T-cell (primary cell): ENCODE results near the gene SUFU. TPM values are rescaled to one million over a fixed set of nuclear protein-coding genes. Genes with fewer than 3 reads are reported as not detected.
A peak's percentile ranks its signal among the peaks of the same experiment; 100 is the strongest.

Experiments used
- ATAC-seq, 4 experiments: fragments of 200-7000 bp in 3 of 4; fragments of 150-1000 bp in 1 of 4; cut with Tn5 transposase; replicated peaks in 1 of 4; 1 replicate in 3 of 4; 2 replicates in 1 of 4; pipeline ENCODE4 v1.10.0; 2021; ENCODE audit warnings: moderate library complexity in 3 of 4, mild to moderate bottlenecking in 2 of 4, moderate number of reproducible peaks in 1 of 4
- CTCF ChIA-PET, 2 donors: fragments of 300-600 bp; sonication (Branson Sonifier 250); formaldehyde crosslinking; loops; one replicate each; lab custom pipeline; 2022; ENCODE audit warnings: antibody characterized with exemption in 2 of 2; lab: Charles Lee
- POLR2A ChIA-PET, 2 donors: fragments of 300-600 bp; sonication (Branson Sonifier 250); formaldehyde crosslinking; loops; one replicate each; lab custom pipeline; 2022; ENCODE audit warnings: antibody characterized with exemption in 2 of 2; lab: Charles Lee
- DNase-seq, 35 experiments: peaks; one replicate each; pipeline versions ENCODE4 v3.0.0 to v3.0.0-alpha.2; 2013 to 2023
- H3K27ac ChIP-seq: one replicate; pipeline ENCODE4 v1.5.1; 2013; ENCODE audit warnings: low read length
- H3K27me3 ChIP-seq, 2 experiments: replicated peaks in 1 of 2; 1 replicate in 1 of 2; 2 replicates in 1 of 2; pipeline versions ENCODE4 v1.6.1 to v1.7.0; 2013; ENCODE audit warnings: low read length in 1 of 2, mixed read lengths in 1 of 2; ENCODE audit not compliant: control insufficient read depth in 2 of 2, insufficient read depth in 2 of 2; ENCODE audit errors: extremely low read depth in 1 of 2
- H3K36me3 ChIP-seq, 2 donors: 1 replicate in 1 of 2; 2 replicates in 1 of 2; pipeline versions ENCODE4 v1.6.1 to v1.7.0; 2013; ENCODE audit warnings: low read length in 1 of 2; ENCODE audit not compliant: control insufficient read depth in 2 of 2, insufficient read depth in 1 of 2; ENCODE audit errors: extremely low read depth in 1 of 2
- H3K4me1 ChIP-seq, 2 experiments: 1 replicate in 1 of 2; 2 replicates in 1 of 2; pipeline versions ENCODE4 v1.6.1 to v1.7.0; 2013; ENCODE audit warnings: low read length in 2 of 2, mixed read lengths in 1 of 2; ENCODE audit not compliant: insufficient read depth in 2 of 2, control insufficient read depth in 1 of 2; ENCODE audit errors: extremely low read depth in 1 of 2
- H3K4me3 ChIP-seq, 2 donors: 1 replicate in 1 of 2; 2 replicates in 1 of 2; pipeline versions ENCODE4 v1.5.1 to v1.7.0; 2013; ENCODE audit warnings: mild to moderate bottlenecking in 2 of 2, low read length in 1 of 2, moderate library complexity in 1 of 2; ENCODE audit not compliant: control insufficient read depth in 1 of 2; ENCODE audit errors: extremely low read depth in 1 of 2
- H3K9me3 ChIP-seq: 2 replicates; pipeline ENCODE4 v1.7.0; 2013
- H3K27ac Mint-ChIP-seq, 2 donors: one replicate each; pipeline ENCODE4 v1.8.0; 2020 to 2021; ENCODE audit warnings: mild to moderate bottlenecking in 2 of 2, mixed read lengths in 2 of 2
- H3K27me3 Mint-ChIP-seq, 2 donors: one replicate each; pipeline ENCODE4 v1.8.0; 2021 to 2022; ENCODE audit warnings: mixed read lengths in 2 of 2
- H3K36me3 Mint-ChIP-seq: one replicate; pipeline ENCODE4 v1.8.0; 2021; ENCODE audit warnings: mixed read lengths
- H3K4me1 Mint-ChIP-seq, 3 donors: one replicate each; pipeline ENCODE4 v1.8.0; 2020 to 2022; ENCODE audit warnings: mixed read lengths in 3 of 3, mild to moderate bottlenecking in 1 of 3
- H3K4me3 Mint-ChIP-seq, 3 donors: one replicate each; pipeline ENCODE4 v1.8.0; 2020 to 2022; ENCODE audit warnings: mild to moderate bottlenecking in 3 of 3, mixed read lengths in 3 of 3, moderate library complexity in 3 of 3
- H3K9me3 Mint-ChIP-seq, 3 donors: one replicate each; pipeline ENCODE4 v1.8.0; 2020 to 2022; ENCODE audit warnings: mixed read lengths in 3 of 3
- WGBS: methylation state at CpG from one replicate; pipeline ENCODE4 v1.1.5; 2013; ENCODE audit warnings: missing lambda C conversion rate; ENCODE audit not compliant: insufficient coverage; 5-methylcytosine and 5-hydroxymethylcytosine counted together
- total RNA-seq, 35 experiments: library from RNA in 6 of 35; stranded (reverse) in 6 of 35; fragments of 120-200 nt in 1 of 35; gene quantifications; one replicate each; pipeline versions ENCODE4 v1.2.1 to v1.2.4 and lab custom pipeline; 2013 to 2026

Gene SUFU
- total RNA-seq, 5 donors from 2014 or later (not counting 1 experiment from before 2014, with no cell fraction given): 13.2 to 16.4 (median 15.4) TPM

DNA sequence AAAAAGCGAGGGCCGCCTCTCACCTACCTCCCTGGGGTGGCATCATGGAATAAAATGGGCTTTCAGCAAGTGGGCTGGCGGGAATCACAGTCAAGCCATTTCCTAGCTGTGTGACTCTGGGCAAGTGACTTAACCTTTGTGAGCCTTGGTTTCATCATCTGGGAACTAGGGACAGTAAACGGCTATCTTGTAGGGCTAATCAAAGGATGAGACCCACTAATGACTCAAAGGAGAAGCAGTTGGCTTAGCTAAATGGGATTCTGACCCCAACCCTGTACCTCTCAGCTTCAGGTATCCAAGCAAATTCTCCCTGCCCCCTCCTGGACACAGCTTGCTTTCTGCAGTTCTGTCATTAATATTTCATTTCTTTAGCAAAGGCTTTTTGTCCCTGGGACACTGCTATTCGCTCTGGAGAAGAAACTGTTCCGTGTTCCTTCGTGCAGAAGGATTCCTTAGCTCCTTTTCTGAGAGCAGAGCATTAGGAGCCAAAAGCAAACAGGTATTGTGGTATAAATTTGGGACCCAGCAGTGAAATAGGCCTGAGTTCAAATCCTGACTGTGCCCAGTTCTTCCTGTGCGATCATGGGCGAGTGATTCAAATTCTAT is 166.4 kb downstream of the SUFU start:
- H3K36me3 Mint-ChIP-seq: no peaks in the 10 kb centered on the region
- ChIA-PET POLR2A (interaction anchor here in 1 of 2 donors (0.9 kb wide), 1 partner anchor 25 kb away, joined by 12 read pairs; no protein-coding TSS in a partner anchor), CTCF (interaction anchor here (0.7 to 1.5 kb wide), 5 partner anchors 9 to 43 kb away, joined by 3 to 4 read pairs (median 3); no protein-coding TSS in a partner anchor)
- no peaks in the 10 kb centered on the region for H3K27me3 Mint-ChIP-seq
- Histone ChIP-seq H3K4me1 (peaks cover 18 to 53% of the 10 kb centered on the region in 2 experiments), H3K27ac (no peak overlapping the region), H3K4me3 (no peak overlapping the region), H3K9me3 (no peaks in the 10 kb centered on the region), H3K36me3 (no peaks in the 10 kb centered on the region), H3K27me3 (no peaks in the 10 kb centered on the region)
- H3K9me3 Mint-ChIP-seq: no peaks in the 10 kb centered on the region
- H3K27ac Mint-ChIP-seq: peak overlapping the region; percentile 31 to 77
- ATAC-seq (no peak), DNase-seq (no peak)
- 88% methylated on average over 6 of the region's 9 CpGs for WGBS
- peaks cover 30 to 50% (median 48%) of the 10 kb centered on the region in 3 donors for H3K4me1 Mint-ChIP-seq
- no peak overlapping the region for H3K4me3 Mint-ChIP-seq

DNA sequence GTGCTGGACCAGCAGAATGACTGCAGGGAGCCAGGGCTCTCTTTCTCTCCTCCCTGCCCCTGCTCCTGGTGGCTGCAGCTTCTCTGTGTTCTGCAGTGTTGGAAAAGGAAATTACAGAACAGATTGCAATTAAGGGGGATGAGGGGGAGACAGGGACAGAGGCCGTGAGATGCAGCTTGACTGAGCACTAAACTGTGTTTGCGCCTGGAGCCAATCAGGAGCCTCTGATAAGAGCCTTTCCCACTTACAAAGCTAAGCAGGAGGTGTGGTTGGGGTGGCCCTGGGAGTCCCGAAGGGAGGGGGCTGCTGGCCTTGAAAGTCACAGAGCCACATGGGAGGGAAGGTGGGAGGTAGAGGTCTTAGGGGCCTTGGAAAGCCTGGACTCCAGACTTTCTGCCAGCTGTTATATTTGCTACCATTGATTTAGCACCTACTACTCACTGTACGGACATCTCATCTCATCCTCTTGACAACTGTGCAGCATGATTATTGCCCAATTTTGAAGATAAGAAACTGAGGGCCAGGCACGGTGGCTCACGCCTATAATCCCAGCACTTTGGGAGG is 167.2 kb downstream of the SUFU start:
- no peak overlapping the region for H3K4me3 Mint-ChIP-seq
- no peaks in the 10 kb centered on the region for H3K27me3 Mint-ChIP-seq
- H3K9me3 Mint-ChIP-seq: no peaks in the 10 kb centered on the region
- Histone ChIP-seq H3K27me3 (no peaks in the 10 kb centered on the region), H3K27ac (no peak overlapping the region), H3K9me3 (no peaks in the 10 kb centered on the region), H3K36me3 (no peaks in the 10 kb centered on the region), H3K4me3 (no peak overlapping the region), H3K4me1 (peaks cover 26 to 61% of the 10 kb centered on the region in 2 experiments)
- peaks cover 37 to 58% (median 56%) of the 10 kb centered on the region in 3 donors for H3K4me1 Mint-ChIP-seq
- DNase-seq (no peak), ATAC-seq (no peak)
- CTCF ChIA-PET: interaction anchor here in 1 of 2 donors (0.7 kb wide), 1 partner anchor 57 kb away, joined by 3 read pairs; no protein-coding TSS in a partner anchor
- H3K27ac Mint-ChIP-seq: peak overlapping the region in 1 of 2 donors; percentile 16
- POLR2A ChIA-PET: no interaction called here
- no peaks in the 10 kb centered on the region for H3K36me3 Mint-ChIP-seq
- WGBS: 80% methylated on average over 4 of the region's 6 CpGs

DNA sequence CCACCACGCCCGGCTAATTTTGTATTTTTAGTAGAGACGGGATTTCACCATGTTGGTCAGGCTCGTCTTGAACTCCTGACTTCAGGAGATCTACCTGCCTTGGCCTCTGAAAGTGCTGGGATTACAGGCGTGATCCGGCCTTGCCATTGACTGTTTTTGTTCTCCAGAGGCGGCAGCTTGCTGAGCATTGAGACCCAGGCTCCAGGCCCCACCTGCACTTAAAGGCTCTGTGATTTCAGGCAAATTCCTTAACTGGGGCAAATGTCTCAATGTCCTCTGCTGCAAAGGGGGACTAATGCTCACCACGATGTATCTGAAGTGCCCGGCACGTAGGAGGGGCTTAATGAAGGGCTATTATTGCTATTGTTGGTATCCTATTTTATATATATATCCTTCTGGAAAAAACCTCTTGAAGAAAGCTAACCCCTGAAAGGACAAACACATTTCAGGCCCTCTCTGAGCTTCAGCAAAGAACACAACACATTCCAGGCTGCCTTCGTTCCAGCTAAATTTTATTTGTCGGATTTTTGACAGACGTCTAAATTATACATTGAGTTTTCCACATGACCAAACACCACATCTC is 169.6 kb downstream of the SUFU start:
- peaks cover 40 to 67% (median 64%) of the 10 kb centered on the region in 3 donors for H3K4me1 Mint-ChIP-seq
- no peaks in the 10 kb centered on the region for H3K36me3 ChIP-seq
- peaks cover 33 to 61% of the 10 kb centered on the region in 2 experiments for H3K4me1 ChIP-seq
- H3K4me3 Mint-ChIP-seq: peak overlapping the region; percentile 72 to 78 (median 74)
- peak overlapping the region; percentile 67 for H3K27ac ChIP-seq
- H3K9me3 Mint-ChIP-seq: no peaks in the 10 kb centered on the region
- peak overlapping the region; percentile 90 to 96 for H3K27ac Mint-ChIP-seq
- H3K4me3 ChIP-seq: peak overlapping the region in 1 of 2 donors; percentile 48
- no peaks in the 10 kb centered on the region for H3K27me3 ChIP-seq
- no peaks in the 10 kb centered on the region for H3K27me3 Mint-ChIP-seq
- ATAC-seq: no peak
- no peak for DNase-seq
- no peaks in the 10 kb centered on the region for H3K9me3 ChIP-seq
- CTCF ChIA-PET: interaction anchor here in 1 of 2 donors (1.0 to 1.4 kb wide), 5 partner anchors 28 to 171 kb away, joined by 3 to 5 read pairs (median 4); partner anchors contain the start of genes ACTR1A and WBP1L
- POLR2A ChIA-PET: interaction anchor here (0.7 to 1.0 kb wide), 3 partner anchors 28 to 54 kb away, joined by 3 read pairs; partner anchors contain the start of gene ARL3 (in 1 of the 2)
- H3K36me3 Mint-ChIP-seq: no peaks in the 10 kb centered on the region
- 98% methylated on average over 7 of the region's 13 CpGs for WGBS

DNA sequence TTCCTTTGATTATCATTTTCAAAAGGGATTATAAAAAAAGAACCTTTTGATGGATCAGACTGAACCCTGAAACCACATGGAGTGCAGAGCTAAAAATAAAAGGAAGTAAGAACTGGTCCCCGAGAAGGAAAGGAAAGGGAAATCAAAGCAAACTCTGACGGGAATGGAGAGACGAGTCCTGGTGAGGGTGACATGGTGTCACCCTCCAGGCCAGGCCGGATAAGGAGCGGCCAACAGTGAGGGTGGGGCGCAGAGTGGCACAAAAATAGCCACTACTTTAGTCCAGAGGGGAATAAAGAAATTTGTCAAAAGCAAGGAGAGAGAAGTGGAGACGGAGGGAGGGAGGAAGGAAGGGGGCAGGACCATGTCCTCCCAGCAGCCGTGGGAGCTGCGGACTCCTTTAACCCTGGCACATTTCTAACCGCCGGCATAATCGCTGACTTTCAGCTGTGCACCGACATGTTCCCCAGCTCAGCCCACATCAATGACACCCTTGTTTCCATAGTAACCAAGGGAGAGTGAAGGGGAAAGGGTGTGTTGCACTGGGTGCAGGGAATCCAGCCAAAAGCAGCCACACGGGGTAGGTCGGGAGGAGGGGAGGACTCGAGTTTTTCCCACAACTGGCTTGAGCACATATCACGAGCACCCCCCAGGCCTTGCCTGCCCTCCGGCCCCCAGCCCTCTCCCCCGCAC is 170.2 kb downstream of the SUFU start:
- Mint-ChIP-seq H3K4me3 (peak overlapping the region; percentile 72 to 78 (median 74)), H3K9me3 (no peaks in the 10 kb centered on the region), H3K4me1 (peaks cover 42 to 65% (median 62%) of the 10 kb centered on the region in 3 donors), H3K27ac (peak overlapping the region; percentile 90 to 96), H3K27me3 (no peaks in the 10 kb centered on the region), H3K36me3 (no peaks in the 10 kb centered on the region)
- CTCF ChIA-PET: interaction anchor here (0.5 to 1.7 kb wide), 7 partner anchors 10 to 171 kb away, joined by 3 to 10 read pairs (median 4); partner anchors contain the start of genes ACTR1A (in 1 of the 2) and WBP1L (in 1 of the 2)
- POLR2A ChIA-PET: interaction anchor here (0.6 to 1.0 kb wide), 4 partner anchors 10 to 40 kb away, joined by 3 to 8 read pairs (median 4); partner anchors contain the start of gene ARL3 (in 1 of the 2)
- ATAC-seq (peak; percentile 90 to 95 (median 93)), DNase-seq (peak; percentile 44 to 90 (median 69))
- Histone ChIP-seq H3K4me1 (peaks cover 30 to 55% of the 10 kb centered on the region in 2 experiments), H3K27me3 (no peaks in the 10 kb centered on the region), H3K9me3 (no peaks in the 10 kb centered on the region), H3K36me3 (no peaks in the 10 kb centered on the region), H3K27ac (peak overlapping the region; percentile 67), H3K4me3 (peak overlapping the region; percentile 35 to 48)
- 4% methylated on average over 11 of the region's 19 CpGs for WGBS

DNA sequence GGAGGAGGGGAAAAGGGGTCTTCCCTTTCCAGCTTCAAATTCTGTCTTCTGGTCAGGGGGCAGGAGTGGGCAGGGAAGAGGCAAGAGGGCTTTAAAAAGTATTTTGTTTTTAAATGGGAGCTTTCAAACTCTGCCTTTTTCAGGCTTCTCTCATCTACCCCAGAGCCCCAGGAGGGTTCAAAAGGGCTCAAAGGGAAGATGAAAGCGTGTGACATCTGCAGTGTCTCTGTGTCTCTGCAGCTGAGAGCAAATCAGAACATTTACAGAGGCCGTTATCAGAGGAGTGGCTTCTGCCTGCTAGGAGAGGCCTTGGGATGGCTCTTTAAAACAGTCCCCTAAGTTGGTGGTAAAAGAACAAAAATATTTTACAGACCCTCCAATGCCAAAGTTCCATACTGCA is 170.8 kb downstream of the SUFU start:
- peak overlapping the region; percentile 35 to 48 for H3K4me3 ChIP-seq
- peaks cover 30 to 49% of the 10 kb centered on the region in 2 experiments for H3K4me1 ChIP-seq
- H3K9me3 ChIP-seq: no peaks in the 10 kb centered on the region
- ATAC-seq (peak; percentile 63 to 74 (median 69)), DNase-seq (peak in 4 of 35 experiments; percentile 21 to 60 (median 26))
- H3K4me3 Mint-ChIP-seq: peak overlapping the region; percentile 72 to 78 (median 74)
- H3K9me3 Mint-ChIP-seq: no peaks in the 10 kb centered on the region
- H3K27me3 Mint-ChIP-seq: no peaks in the 10 kb centered on the region
- peaks cover 42 to 62% (median 56%) of the 10 kb centered on the region in 3 donors for H3K4me1 Mint-ChIP-seq
- CTCF ChIA-PET: interaction anchor here (0.5 to 1.7 kb wide), 5 partner anchors 10 to 172 kb away, joined by 4 to 10 read pairs (median 4); partner anchors contain the start of gene ACTR1A (in 1 of the 2)
- H3K36me3 Mint-ChIP-seq: no peaks in the 10 kb centered on the region
- H3K27ac Mint-ChIP-seq: peak overlapping the region; percentile 90 to 96
- H3K36me3 ChIP-seq: no peaks in the 10 kb centered on the region
- no CpG with 5 or more reads among the region's 2 CpGs for WGBS
- no peaks in the 10 kb centered on the region for H3K27me3 ChIP-seq
- POLR2A ChIA-PET: interaction anchor here (0.6 to 1.0 kb wide), 5 partner anchors 10 to 39 kb away, joined by 3 to 8 read pairs (median 3); partner anchors contain the start of gene ARL3 (in 1 of the 2)
- peak overlapping the region; percentile 67 for H3K27ac ChIP-seq
